IMR-90 (cell line): ENCODE data around the gene CRACR2B.

Source experiments
- CTCF ChIP-seq: conservative IDR thresholded peaks from 2 replicates; pipeline ENCODE4 v1.5.1; 2012; ENCODE audit warnings: mild to moderate bottlenecking, low read depth, low read length, improper control_type of control experiment
- POLR2A ChIP-seq: IDR thresholded peaks from 2 replicates; pipeline ENCODE4 v1.6.1; 2012; ENCODE audit warnings: mild to moderate bottlenecking, low read depth, low read length

- TF ChIP-seq CTCF (no peak), POLR2A (peak; percentile 44; the same call in 1 of the 2 replicates)
Measured at GRCh38 chr11:825366-826226, 2.1 kb upstream of the CRACR2B start.
